HG03196 (cell line): ENCODE measurements around the gene IL23R.
A peak's percentile ranks its signal among the peaks of the same experiment; 100 is the strongest.

Source experiments
- ATAC-seq: cut with Tn5 transposase; IDR thresholded peaks from one replicate; pipeline ENCODE4 v1.9.1; 2021; ENCODE audit not compliant: unreplicated experiment

IL23R gene

DNA sequence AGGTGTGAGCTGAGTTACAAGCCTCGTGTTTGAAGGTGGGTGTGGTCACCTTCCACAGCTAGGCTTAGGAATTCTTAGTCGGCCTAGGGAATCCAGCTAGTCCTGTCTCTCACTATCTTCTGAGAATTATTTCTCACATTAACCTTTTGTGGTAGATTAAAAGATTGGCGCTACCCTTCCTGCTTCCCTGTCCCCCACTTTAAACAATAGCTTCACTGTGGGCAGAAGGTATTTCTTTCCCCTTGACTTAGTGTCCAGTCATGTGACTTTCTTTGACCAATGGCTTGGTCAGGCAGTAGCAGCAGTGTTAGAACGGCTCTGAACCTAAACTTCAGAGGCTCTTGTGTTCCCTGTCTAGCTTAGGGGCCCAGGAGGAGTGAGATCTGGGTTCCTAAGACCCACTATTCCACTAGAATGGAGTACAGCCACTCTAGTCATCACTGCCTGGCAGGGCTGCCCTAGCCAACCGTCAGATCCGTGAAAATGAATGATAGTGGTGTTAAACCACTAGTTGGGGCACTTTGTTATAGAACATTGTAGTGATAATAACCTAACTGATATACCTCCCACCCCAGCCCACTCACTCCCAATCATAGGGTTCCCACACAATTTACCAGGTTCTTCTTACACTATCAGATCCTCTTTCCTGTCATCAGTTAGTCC lies 17.6 kb upstream of the IL23R start:
- peak; percentile 4 for ATAC-seq

DNA sequence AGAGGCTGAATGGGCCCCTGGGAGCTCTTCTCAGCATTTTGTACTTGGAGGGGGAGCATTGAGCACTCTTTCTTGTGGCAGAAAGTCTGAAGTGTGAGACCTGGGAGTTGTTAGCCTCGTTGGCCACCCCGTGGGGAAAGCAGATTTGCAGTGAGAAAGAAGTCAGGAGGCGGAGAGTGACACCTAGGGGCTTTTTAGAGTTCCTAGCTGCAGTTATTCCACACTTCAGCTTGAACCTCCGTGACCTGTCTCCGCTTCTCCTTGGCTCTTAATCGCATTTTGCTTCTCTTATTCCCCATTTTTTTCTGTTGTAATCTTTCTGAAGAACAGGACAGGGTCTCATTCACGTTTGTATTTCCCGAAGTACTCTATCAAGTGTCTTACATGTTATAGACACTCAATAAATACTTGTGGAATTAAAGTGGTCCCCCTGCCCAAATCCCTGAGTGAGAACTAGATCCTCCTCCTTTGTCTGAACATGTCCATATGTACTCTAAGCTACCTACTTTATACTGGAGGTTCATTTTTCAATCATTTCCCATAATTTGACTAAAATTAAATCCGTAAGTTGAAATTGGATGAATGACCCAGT lies 17.0 kb upstream of the IL23R start:
- ATAC-seq: peak; percentile 95

DNA sequence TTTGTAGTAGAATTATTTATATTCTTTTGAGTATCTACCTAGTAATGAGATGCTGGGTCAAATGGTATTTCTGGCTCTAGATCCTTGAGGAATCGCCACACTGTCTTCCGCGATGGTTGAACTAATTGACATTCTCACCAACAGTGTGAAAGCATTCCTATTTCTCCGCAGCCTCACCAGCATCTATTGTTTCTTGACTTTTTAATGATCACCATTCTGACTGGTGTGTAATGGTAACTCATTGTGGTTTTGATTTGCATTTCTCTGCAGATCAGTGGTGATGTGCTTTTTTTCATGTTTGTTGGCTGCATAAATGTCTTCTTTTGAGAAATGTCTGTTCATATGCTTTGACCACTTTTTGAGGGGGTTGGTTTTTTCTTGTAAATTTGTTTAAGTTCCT lies 15.3 kb upstream of the IL23R start:
- no peak for ATAC-seq

DNA sequence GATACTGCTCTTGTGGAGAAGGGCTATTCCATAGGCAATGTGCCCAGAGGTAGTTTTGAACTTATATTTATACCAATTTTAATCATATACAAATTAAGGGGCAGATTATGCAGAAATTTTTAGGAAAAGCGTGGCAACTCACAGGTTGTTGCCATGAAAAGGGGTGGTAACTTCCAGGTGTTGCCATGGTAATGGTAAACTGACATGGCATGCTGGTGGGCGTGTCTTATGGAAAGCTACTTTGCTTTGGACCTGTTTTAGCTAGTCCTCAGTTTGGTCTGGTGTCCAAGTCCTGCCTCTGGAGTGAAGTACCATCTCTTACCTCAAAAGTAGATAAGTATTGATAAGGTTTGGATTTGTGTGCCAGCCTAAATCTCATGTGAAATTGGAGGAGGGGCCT lies 7.9 kb upstream of the IL23R start:
- ATAC-seq: no peak

DNA sequence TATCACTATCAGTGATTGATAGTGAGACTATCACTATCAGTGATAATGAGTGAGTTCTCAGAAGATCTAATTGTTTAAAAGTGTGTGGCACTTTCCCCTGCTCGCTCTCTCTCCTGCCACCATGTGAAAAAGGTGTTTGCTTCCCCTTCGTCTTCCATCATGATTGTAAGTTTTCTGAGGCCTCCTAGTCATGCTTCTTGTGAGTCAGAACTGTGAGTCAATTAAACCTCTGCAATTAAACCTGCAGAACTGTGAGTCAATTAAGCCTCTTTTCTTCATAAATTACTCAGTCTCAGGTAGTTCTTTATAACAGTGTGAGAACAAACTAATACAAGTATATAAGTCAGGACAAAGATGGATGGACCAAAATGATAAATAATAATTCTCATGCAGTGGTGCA lies 7.0 kb upstream of the IL23R start:
- no peak for ATAC-seq

DNA sequence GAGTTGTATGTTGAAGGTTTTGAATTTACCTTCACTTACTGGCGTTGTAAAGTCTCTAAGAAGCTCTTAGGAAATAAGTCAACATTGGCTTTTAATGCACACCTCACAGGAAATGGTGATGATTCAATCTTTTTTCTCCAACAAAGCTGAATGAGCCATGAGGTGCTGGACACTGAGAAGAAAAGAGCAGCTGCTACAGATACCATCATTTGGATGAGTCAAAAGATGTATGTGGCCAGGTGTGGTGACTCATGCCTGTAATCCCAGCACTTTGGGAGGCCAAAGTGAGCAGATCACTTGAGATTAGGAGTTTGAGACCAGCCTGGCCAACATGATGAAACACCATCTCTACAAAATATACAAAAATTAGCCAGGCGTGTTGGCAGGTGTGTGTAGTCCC lies 3.3 kb upstream of the IL23R start:
- peak; percentile 51 for ATAC-seq

DNA sequence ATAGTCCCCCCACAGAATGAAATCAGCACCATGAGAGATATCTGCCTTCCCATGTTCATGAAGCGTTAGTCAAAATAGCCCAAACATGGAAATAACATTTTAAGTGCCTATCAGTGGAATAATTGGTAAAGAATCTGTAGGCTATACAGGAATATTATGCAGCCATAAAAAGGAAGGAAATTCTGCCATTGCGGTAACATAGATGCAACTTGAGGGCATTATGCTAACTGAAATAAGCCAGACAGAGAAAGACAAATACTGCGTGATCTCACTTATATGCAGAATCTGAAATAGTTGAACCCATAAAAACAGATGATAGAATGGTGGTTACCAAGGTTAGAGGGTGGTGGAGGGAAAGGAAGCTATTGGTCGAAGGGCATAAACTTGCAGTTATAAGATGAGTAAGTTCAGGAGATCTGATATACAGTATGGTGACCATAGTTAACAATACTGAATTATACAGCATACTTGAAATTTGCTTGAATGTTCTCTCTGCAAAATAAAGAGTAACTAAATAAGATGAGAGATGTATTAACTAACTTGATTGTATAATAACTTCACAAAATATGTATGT lies 699 bp upstream of the IL23R start:
- no peak for ATAC-seq

DNA sequence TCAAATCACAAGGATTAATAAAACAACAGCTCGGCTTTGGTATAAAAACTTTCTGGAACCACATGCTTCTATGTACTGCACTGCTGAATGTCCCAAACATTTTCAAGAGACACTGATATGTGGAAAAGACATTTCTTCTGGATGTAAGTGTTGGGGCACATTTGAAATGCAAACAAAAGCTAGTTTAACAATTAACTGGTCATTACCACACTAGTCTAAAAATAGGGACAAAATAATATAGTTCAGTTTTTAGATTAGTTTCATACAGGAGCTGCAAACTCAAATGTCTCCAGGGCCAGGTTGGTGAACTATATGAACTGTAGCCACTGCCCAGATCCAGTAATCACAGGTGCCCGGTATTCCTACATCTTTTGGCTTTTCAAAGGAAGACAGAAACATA lies 3.2 kb downstream of the IL23R start:
- peak; percentile 44 for ATAC-seq

DNA sequence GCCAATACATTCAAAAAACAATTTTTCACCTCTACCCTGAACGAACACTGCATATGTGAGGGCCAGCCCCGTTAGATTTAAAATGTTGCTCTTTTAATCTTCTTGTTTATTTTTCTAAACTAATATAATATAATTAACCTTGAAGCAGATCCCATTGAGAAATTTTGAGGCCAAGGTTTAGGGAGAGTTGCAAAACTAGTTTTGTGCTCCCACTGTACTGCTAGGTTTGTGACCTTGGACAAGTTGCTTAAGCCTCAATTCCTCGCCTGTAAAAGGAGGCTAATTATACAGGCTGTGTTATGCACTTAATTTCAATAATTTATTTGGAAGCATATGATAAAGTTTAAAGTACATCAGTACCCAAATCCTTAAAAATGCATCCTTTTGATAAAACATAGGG lies 3.7 kb downstream of the IL23R start:
- ATAC-seq: no peak

DNA sequence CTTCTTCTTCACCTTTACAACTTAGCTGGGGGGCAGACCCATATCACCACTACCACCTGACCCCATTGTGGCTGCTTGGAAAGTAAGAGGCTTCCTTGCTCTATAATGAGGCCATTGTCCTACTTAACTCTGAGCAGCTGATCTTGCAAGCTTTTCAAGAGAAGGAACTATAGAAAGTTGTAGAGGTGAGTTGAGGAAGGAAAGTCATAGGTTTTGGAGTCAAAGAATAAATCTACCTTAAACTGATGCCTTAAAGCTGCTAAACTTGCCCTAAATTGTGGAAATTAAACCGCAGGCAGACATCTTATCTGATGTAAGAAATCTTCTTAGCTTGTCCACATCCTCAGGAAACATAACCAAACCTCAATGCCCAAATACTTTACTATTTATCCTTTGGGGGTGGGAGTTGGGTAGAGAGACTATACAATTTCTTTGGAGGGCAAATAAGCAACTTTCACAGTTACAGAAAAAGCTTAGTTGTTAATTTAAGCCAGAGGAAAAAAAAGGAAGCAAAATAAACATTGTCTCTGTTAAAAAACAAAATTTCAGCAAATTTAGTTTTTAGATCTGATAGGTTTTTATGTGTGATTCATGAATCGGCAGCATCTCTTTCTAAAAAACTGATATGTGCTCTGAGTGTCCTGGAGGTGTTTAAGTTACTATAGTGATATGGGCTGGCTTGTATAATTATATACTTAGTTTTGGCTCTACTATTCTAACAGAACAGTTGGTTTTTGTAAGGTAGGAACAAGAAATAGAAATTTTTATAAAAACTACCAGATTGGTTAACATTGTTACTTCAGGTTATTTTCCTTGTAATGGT lies 4.7 kb downstream of the IL23R start:
- ATAC-seq: no peak

DNA sequence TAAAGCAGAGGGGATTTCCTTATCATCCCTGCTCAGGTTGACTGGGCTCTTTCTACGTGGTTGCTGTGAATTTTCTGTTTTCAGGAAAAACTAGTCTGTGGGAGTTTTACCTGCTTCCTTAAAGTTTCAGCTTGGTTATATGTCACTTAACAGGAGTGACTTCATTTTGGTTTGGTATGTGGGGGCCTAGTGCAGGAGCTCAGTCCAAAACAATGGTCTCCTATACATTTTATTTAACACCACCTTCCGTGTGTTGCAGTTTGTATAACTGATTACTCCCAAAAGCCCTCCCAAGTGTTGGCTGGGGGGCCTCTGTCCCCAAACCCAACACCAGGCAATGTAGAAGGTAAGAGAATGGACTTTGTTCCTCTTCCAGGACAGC lies 5.3 kb downstream of the IL23R start:
- no peak for ATAC-seq

DNA sequence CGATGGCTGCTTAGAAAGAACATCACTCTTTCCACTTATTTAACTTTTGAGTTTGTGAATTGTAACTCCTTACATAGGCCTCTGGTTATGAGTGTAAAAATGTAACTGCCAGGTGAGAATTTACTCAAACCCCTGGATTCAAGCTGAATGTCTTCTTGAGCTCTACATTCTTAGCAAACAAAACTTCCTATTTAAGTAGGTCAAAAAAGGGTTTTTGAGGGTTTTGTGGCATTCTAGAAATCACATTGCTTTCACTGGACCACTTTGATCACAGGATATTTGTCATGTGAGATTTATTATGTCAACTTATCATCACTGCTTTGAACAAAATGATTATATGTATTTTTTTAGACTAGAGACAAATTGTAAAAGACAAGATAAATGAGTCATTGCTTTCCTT lies 5.7 kb downstream of the IL23R start:
- no peak for ATAC-seq

DNA sequence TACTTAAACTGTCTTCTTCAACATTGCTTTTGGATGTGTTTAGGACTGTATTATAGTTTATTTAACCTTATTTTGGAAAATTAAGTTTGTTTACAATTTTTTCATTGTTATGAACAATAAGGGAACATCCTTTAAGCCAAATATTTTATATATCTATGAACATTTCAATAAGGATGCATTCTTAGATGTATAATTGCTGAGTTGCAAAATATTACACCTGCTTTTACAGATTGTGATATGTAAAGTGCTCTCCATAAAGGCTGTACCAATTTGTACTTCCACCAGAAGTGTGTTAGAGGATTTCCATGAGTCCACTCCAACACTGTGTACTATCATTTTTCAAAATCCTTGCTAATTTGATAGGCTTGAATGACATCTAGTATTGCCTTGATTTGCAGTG lies 7.7 kb downstream of the IL23R start:
- no peak for ATAC-seq

DNA sequence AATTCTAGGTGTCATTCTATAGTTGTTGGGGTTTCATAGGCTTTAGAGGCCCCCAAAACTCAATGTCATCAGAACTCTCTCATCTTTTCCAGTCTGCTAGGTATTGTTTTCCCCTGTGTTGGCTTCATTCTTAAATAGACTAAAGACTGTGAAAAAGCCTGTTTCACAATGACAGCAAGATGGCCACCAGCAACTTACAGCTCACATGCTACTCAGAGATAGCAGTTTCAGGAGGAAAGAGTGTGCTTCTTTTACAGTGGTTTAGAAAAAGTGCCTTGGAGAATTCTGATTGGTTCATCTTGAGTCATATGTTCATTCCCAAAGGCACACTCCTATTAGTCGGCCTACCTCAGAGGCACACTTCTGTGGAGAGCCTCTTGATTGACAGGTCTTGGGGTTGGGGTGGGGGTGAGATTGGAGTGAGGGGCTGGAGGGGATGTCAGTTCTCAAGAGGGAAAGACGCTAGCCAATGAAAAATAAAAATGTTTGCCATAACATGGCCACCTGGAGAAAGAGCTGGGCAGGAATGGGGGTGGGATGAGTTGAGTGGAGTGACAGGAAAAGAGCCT lies 8.5 kb downstream of the IL23R start:
- no peak for ATAC-seq

DNA sequence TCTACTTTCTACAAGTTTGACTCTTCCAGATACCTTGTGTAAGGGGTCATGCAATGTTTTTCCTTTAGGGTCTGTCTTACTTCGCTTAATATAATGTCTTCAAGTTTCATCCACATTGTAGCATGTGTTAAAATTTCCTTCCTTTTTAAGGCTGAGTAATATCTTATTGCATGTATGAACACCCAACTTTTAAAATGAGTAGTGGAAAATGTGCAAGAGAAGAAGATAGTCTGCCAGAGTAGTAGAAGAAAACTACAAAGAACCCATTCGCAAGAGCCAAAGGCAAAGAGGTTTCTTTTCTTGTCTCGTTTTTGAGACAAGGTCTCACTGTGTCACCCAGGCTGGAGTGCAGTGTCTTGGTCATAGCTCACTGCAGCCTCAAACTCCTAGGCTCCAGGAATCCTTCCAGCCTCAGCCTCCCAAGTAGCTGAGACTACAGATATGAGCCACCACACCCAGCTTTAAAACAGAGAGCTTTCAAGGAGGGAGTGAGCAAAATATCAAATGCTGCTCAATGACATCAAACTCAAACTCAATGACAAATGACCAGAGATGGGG lies 9.4 kb downstream of the IL23R start:
- no peak for ATAC-seq

DNA sequence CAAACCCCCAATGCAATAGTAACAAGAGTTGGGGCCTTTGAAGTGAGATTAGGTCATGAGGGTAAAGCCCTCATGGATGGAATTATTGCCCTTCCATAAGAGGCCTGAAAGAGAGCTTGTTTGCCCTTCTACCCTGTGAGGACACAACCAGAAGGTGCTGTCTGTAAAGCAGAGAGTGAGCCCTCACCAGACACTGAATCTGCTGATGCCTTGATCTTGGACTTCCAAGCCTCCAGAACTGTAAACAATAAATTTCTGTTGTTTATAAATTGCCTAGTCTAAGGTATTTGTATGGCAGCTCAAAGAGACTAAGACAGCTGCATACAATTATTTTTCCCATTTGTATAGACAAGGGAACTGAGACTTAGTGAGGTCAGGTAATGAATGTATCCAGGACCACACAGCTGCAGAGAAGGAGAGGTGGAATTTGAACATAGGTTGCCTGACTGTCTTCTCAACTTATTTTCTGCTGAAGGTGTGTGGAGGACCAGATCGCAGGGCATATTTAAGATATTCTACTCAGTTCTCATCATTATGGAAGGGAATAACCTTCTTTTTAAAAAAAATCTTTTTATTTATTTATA lies 18.7 kb downstream of the IL23R start:
- ATAC-seq: no peak

DNA sequence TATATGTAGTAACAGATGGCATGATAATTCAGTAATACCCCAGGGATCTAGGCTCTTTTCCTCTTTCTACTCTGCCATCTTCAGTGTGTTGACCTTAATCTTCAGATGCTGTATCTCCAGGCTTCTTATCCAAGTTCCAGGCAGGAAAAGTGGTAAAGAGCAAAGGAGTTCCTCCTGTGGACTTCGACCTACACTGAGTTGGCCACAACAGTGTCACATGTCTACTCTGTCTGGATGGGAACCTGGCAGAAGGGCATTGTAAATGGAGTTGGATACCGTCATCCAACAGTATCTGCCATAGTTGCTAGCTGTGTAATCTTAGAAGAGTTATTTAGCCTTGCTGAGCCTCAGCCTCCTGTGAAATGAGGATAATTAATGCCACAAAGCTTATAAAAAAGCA lies 21.9 kb downstream of the IL23R start:
- no peak for ATAC-seq

DNA sequence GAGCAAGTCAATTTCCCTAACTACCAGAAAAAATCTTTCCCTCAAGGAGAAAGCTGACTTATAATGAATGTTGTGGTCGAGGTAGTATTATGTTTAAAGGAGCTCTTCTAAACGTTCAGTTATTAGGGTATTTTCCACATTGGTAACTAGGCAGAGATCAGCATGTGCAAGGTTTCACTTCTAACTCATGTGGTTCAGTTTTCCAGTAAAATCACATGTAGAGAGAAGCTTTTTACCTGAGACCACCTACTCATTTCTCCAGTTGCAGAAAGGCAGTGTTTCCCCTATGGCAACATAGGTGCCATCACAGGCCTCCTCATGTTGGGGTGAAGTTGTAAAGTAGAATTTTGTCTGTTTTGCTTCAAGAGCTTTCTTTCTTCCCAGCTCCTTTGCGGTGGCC lies 23.7 kb downstream of the IL23R start:
- no peak for ATAC-seq

DNA sequence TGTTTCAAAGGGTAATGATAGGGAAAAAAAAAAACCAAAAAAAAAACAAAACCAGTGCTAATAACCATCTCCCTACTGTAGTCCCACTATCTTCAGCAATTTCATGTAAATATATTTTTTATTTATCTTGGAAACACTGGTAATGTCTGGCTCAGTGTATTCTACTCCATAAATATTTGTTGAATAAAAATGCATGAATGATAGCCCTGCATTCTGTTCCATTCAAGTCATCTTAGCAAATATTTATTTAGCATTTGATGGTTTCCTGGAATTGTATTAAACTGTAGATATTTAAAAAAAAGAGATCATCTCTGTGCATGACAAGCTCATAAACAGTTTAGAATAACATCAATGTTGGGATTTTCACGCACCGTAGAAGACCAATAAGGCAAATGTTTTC lies 24.2 kb downstream of the IL23R start:
- ATAC-seq: no peak

DNA sequence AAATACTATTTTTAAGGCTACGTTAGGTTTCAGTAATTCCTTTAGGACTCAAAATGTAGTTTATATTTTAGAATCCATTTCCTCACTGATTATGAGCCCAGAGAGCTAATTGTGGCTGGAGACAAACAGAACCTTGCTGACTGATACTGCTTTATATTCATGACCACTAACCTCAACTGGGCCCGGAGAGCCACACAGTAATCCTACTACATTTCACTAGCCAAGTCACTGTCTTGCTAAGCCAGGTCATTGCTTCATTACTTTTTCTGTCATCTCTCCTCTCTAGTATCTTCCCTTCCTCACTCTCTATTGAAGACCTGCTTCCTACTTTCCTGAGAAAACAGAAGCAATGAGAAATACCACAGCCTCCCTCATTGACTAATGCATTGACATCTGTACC lies 24.7 kb downstream of the IL23R start:
- ATAC-seq: no peak
